Activated naive CD8-positive, alpha-beta T cell treated with anti-CD3 and anti-CD28 coated beads, Interleukin-2, amount 10 ng/mL, durations not matched to agents 7 days and 5 days (primary cell): ENCODE measurements around the gene ALDOC. TPM values are rescaled to one million over a fixed set of nuclear protein-coding genes. Genes with fewer than 3 reads are reported as not detected.

ENCODE experiments used
- ATAC-seq: fragments of 150-1000 bp; cut with Tn5 transposase; one replicate; pipeline ENCODE4 v1.10.0; 2021; ENCODE audit warnings: low read depth, moderate library complexity
- POLR2A ChIA-PET: fragments of 350-600 bp; sonication (Branson Sonifier 250); formaldehyde crosslinking; loops from one replicate; lab custom pipeline; 2021; ENCODE audit warnings: antibody characterized with exemption; lab: Charles Lee
- DNase-seq: peaks from one replicate; pipeline ENCODE4 v3.0.0; 2021
- H3K27ac Mint-ChIP-seq: one replicate; pipeline ENCODE4 v1.8.0; 2022; ENCODE audit warnings: mild to moderate bottlenecking, mixed read lengths
- H3K27me3 Mint-ChIP-seq: one replicate; pipeline ENCODE4 v1.8.0; 2022; ENCODE audit warnings: mild to moderate bottlenecking, moderate library complexity, mixed read lengths
- H3K36me3 Mint-ChIP-seq: one replicate; pipeline ENCODE4 v1.8.0; 2021; ENCODE audit warnings: mild to moderate bottlenecking, mixed read lengths
- H3K4me1 Mint-ChIP-seq: one replicate; pipeline ENCODE4 v1.8.0; 2021; ENCODE audit warnings: mixed read lengths
- H3K4me3 Mint-ChIP-seq: one replicate; pipeline ENCODE4 v1.8.0; 2022; ENCODE audit warnings: mild to moderate bottlenecking, moderate library complexity, mixed read lengths
- H3K9me3 Mint-ChIP-seq: one replicate; pipeline ENCODE4 v1.8.0; 2021; ENCODE audit warnings: mixed read lengths
- total RNA-seq, 2 experiments: library from RNA; stranded (reverse); gene quantifications; one replicate each; pipeline ENCODE4 v1.2.3, GENCODE V29; 2021

Gene ALDOC
- total RNA-seq, 2 experiments from 2014 or later: 142 to 154 TPM

DNA sequence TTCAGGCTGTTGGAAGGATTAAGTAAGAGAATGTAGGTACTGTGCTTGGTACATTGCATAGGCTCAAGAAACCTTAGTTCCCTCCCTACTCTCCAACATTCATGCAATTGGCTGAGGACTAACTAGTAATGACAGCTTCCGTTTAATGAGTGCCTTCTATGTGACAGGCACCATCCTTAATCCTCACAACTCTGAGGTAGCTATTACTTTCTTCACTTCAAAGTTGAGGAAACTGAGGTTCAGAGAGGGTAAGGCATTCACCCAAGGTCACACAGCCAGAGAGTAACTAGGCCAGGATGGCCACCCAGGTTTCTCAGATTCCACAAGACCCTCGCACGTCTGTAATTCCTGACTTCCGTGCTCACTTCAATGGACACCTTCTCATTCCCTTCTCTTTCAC lies 46.4 kb downstream of the ALDOC start:
- ATAC-seq (no peak), DNase-seq (no peak)
- H3K4me3 Mint-ChIP-seq: no peak overlapping the region
- no peaks in the 10 kb centered on the region for H3K4me1 Mint-ChIP-seq
- H3K36me3 Mint-ChIP-seq: no peaks in the 10 kb centered on the region
- H3K9me3 Mint-ChIP-seq: no peaks in the 10 kb centered on the region
- no peaks in the 10 kb centered on the region for H3K27me3 Mint-ChIP-seq
- POLR2A ChIA-PET: no interaction called here
- no peak overlapping the region for H3K27ac Mint-ChIP-seq

DNA sequence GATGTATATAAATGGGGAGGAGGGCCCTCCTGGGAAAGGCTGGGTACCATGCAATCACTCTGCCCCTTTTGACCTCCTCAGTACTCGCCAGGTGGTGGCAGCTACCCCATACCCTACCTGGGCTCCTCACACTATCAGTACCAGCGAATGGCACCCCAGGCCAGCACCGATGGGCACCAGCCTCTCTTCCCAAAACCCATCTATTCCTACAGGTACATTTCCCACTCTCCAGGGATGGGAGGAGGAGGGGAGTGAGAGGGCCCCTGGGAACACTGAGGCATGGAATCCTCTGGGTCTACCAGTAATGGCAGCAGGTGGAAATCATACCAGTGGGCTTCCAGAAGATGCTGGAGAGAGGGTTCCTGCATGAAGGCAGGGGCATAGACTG lies 47.7 kb downstream of the ALDOC start:
- H3K27ac Mint-ChIP-seq: no peak overlapping the region
- POLR2A ChIA-PET: no interaction called here
- H3K36me3 Mint-ChIP-seq: no peaks in the 10 kb centered on the region
- no peaks in the 10 kb centered on the region for H3K4me1 Mint-ChIP-seq
- no peak for ATAC-seq
- no peak overlapping the region for H3K4me3 Mint-ChIP-seq
- no peaks in the 10 kb centered on the region for H3K9me3 Mint-ChIP-seq
- no peak for DNase-seq
- H3K27me3 Mint-ChIP-seq: no peaks in the 10 kb centered on the region

DNA sequence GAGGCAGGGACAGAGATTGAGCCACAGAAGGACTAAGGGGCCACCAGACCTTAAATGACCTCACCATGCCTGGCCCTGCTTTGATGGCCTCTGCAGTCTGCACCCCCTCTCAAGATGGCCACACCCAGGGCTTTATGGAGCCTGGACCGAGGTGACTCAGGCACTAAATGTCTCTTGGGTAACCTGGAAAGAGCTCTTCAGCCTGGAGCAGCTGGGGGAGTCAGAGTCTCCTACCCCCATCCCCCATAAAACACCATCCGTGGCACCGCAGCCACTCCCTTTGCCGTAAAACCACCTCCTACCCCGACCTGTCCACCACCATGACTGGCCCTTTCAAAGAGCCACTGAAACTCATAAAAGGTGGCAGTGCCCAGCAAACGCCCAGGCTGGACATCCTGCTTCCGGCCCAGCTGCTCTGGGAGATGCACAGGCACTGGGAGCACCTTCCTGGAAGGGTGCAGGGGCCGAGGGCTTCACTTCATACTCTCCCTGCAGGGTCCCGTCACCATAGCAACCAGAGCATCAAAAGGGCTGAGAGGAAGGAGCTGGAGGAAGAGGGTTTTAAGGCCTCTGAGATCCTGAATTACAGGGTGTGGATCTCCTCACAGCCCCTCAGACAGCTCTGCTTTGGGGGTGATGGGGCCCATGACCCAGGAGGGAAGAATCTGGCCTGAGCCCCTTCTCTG lies 48.2 kb downstream of the ALDOC start:
- POLR2A ChIA-PET: no interaction called here
- Mint-ChIP-seq H3K9me3 (no peaks in the 10 kb centered on the region), H3K27me3 (no peaks in the 10 kb centered on the region), H3K4me1 (no peaks in the 10 kb centered on the region), H3K36me3 (no peaks in the 10 kb centered on the region), H3K27ac (no peak overlapping the region), H3K4me3 (no peak overlapping the region)
- no peak for ATAC-seq
- DNase-seq: no peak

DNA sequence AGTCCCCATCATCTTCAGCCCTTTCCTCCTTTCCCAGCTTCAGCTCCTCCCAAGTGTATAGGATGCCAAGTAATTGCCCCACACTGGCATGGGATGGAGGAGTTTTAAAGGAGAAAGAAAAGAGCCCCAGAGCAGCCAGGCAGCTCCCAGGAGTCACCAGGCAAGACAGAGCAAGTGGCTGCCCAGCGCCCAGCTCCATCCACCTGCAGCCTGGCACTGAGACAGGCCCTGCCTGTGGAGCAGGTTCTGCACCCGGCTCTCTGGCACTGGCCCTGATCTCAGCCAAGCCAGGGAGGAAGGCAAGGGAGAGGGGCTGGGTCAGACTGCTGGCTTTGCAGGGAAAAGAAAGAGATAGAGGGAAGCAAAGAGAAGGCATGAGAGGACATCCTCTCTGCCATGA lies 48.8 kb downstream of the ALDOC start:
- no peaks in the 10 kb centered on the region for H3K27me3 Mint-ChIP-seq
- no peak overlapping the region for H3K27ac Mint-ChIP-seq
- POLR2A ChIA-PET: no interaction called here
- H3K36me3 Mint-ChIP-seq: no peaks in the 10 kb centered on the region
- no peaks in the 10 kb centered on the region for H3K9me3 Mint-ChIP-seq
- DNase-seq (no peak), ATAC-seq (no peak)
- no peak overlapping the region for H3K4me3 Mint-ChIP-seq
- H3K4me1 Mint-ChIP-seq: no peaks in the 10 kb centered on the region

DNA sequence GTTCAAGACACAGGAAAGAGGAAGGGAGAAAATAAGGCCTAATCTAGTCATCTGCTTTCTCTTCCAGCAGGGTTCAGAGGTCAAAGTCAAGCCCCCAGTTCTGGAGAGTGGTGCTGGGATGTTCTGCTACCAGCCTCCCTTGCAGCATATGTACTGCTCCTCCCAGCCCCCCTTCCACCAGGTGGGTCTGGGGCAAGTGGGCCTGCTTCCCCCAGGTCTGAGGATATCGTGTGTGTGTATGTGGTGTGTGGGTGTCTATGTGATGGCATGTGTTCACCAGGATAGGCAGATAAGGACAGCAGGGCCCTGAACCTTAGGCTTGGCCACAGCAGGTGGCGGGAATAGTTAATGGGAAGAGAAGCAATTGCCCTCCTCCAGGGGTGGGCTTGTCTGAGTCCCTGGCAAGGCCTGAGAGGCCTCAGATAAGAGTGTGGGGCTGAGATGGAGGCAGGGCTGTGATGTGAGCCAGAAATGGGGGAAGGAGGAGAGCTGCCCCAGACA lies 49.5 kb downstream of the ALDOC start:
- no peaks in the 10 kb centered on the region for H3K36me3 Mint-ChIP-seq
- no peak overlapping the region for H3K27ac Mint-ChIP-seq
- no peak overlapping the region for H3K4me3 Mint-ChIP-seq
- no peaks in the 10 kb centered on the region for H3K9me3 Mint-ChIP-seq
- ATAC-seq: no peak
- DNase-seq: no peak
- H3K4me1 Mint-ChIP-seq: no peaks in the 10 kb centered on the region
- POLR2A ChIA-PET: no interaction called here
- no peaks in the 10 kb centered on the region for H3K27me3 Mint-ChIP-seq

DNA sequence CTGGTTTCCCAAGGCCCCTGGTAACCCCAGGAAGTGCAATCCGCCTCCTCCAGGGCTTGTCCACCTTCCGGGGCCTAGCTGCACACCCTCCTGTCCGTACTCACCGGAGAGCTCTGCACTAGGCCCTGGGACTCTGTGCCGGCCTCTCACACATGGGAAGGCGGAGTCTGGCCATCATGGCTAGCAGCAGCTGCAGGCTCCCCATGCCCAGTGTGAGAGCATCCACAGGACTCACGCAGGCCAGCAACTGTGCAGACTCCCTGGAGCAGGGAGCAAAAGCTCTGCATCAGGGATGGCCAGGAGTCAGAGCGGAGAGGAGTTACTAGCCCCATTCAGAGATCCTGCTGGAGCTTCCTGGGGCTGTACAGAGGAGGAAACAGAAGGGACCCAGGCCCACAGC lies 50.3 kb downstream of the ALDOC start:
- Mint-ChIP-seq H3K9me3 (no peaks in the 10 kb centered on the region), H3K36me3 (no peaks in the 10 kb centered on the region), H3K27ac (no peak overlapping the region), H3K4me3 (no peak overlapping the region), H3K4me1 (no peaks in the 10 kb centered on the region), H3K27me3 (no peaks in the 10 kb centered on the region)
- POLR2A ChIA-PET: no interaction called here
- no peak for ATAC-seq
- no peak for DNase-seq

DNA sequence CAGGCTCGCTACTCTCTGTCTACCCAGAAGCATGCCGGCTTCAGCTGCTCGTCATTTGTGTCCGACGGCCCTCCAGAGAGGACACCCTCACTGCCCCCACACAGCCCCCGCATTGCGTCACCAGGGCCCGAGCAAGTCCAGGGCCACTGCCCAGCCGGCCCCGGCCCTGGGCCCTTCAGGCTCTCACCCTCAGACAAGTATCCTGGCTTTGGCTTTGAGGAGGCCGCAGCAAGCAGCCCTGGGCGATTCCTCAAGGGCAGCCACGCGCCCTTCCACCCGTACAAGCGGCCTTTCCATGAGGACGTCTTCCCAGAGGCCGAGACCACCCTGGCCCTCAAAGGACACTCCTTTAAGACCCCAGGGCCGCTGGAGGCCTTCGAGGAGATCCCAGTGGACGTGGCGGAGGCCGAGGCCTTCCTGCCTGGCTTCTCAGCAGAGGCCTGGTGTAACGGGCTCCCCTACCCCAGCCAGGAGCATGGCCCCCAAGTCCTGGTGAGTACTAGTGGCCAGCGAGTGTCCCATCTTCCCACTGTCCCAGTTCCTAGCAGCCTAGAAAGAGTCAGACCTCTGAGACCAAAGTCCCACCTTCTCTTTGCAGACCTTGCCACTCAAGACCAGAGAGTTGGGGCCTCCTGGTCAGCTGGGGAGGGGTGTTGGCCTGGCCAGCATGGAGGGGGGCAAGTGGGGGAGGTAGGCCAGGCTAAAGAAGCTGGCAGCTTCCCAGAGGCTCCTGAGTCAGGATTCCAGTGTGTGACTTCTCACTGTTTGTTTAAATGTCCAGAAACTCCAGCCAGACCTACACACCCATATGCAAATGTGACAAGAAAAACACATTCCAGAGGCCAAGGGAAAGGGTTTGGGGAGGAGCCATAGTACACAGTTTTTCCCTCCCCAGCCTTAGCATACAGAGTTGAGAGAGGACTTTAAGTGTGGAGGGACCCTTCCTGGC lies 51.9 kb downstream of the ALDOC start:
- Mint-ChIP-seq H3K36me3 (no peaks in the 10 kb centered on the region), H3K27ac (no peak overlapping the region), H3K4me3 (no peak overlapping the region), H3K27me3 (no peaks in the 10 kb centered on the region), H3K9me3 (no peaks in the 10 kb centered on the region), H3K4me1 (no peaks in the 10 kb centered on the region)
- POLR2A ChIA-PET: no interaction called here
- DNase-seq (no peak), ATAC-seq (no peak)

DNA sequence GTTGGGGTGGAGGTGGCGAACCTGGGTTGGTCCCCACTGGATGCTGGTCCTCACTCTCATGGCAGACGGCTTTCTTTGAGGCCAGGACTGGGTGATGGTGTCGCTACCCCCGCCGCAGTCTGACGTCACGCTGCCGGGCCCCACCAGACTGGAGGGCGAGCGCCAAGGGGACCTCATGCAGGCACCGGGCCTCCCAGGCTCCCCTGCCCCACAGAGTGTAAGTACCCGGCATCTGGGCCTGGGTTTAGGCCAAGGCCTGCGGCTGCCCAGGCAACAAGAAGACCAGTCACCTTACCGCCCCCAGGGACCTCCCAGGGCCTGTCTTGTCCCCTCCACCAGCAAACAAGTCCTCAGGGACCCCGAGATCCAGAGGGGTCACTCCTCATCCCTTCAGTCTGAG lies 52.8 kb downstream of the ALDOC start:
- peaks cover 2% of the 10 kb centered on the region for H3K27me3 Mint-ChIP-seq
- no peak for ATAC-seq
- no peak for DNase-seq
- no peak overlapping the region for H3K4me3 Mint-ChIP-seq
- H3K27ac Mint-ChIP-seq: no peak overlapping the region
- no peaks in the 10 kb centered on the region for H3K9me3 Mint-ChIP-seq
- no peaks in the 10 kb centered on the region for H3K36me3 Mint-ChIP-seq
- H3K4me1 Mint-ChIP-seq: peaks cover 7% of the 10 kb centered on the region
- POLR2A ChIA-PET: no interaction called here

DNA sequence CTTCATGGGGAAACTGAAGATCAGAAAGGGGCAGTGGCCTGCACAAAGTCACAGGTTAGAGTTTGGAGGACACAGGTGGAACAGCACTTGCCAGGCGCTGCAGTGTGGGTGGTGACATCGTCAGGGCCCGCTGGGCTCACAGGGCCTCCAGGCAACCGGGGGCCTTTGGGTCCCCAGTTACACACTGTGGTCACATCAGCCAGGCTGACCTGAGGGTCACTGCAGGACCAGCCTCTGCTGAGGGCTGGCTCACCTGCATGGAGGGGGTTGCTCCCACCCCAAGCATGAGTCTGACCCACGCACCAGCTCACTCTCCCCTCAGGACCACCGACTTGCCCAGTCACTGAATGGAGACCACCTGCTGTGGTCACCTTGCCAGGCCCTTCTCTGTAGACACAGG lies 53.5 kb downstream of the ALDOC start:
- Mint-ChIP-seq H3K27me3 (peaks cover 9% of the 10 kb centered on the region), H3K4me1 (peaks cover 7% of the 10 kb centered on the region), H3K36me3 (no peaks in the 10 kb centered on the region), H3K4me3 (no peak overlapping the region), H3K27ac (no peak overlapping the region), H3K9me3 (no peaks in the 10 kb centered on the region)
- DNase-seq: no peak
- POLR2A ChIA-PET: no interaction called here
- no peak for ATAC-seq

Other genes starting within 250 kb of the ALDOC start
- gene IFT20, start 241.4 kb downstream of the ALDOC start, total RNA-seq: 10 to 100 TPM; 24.6 to 28.9 TPM
- 10 to 100 TPM; 18.7 to 20.3 TPM for gene TNFAIP1, start 241.1 kb downstream of the ALDOC start, total RNA-seq
- 10 to 100 TPM; 51.5 to 54.5 TPM for gene POLDIP2, start 219.4 kb downstream of the ALDOC start, total RNA-seq
- gene SEBOX, start 211.7 kb downstream of the ALDOC start, total RNA-seq: not detected
- gene VTN, start 206.6 kb downstream of the ALDOC start, total RNA-seq: under 1 TPM in 1 of 2 experiments, not detected in 1; 0.28 TPM
- 10 to 100 TPM; 25.6 to 25.8 TPM for gene SARM1, start 205.2 kb downstream of the ALDOC start, total RNA-seq
- gene SLC46A1, start 170.7 kb downstream of the ALDOC start, total RNA-seq: 1 to 10 TPM; 3.0 to 3.6 TPM
- not detected for gene SLC13A2, start 103.3 kb downstream of the ALDOC start, total RNA-seq
- not detected for gene FOXN1, start 70.5 kb downstream of the ALDOC start, total RNA-seq
- gene UNC119, start 24.3 kb downstream of the ALDOC start, total RNA-seq: 10 to 100 TPM; 54.9 to 57.8 TPM
- 10 to 100 TPM; 60.5 to 63.1 TPM for gene PIGS, start 5.4 kb downstream of the ALDOC start, total RNA-seq
- 100 to 1,000 TPM; 109 to 118 TPM for gene SPAG5, start 22.1 kb upstream of the ALDOC start, total RNA-seq
- 10 to 100 TPM; 20.7 to 24.9 TPM for gene RSKR, start 37.3 kb upstream of the ALDOC start, total RNA-seq
- 100 to 1,000 TPM; 144 to 157 TPM for gene BLTP2, start 68.3 kb upstream of the ALDOC start, total RNA-seq
- 10 to 100 TPM; 47.3 to 50.1 TPM for gene SDF2, start 85.0 kb upstream of the ALDOC start, total RNA-seq
- 10 to 100 TPM; 81.4 to 87.1 TPM for gene SUPT6H, start 85.3 kb upstream of the ALDOC start, total RNA-seq
- 10 to 100 TPM; 12.0 to 12.1 TPM for gene PROCA1, start 135.0 kb upstream of the ALDOC start, total RNA-seq
- 1 to 10 TPM; 7.3 to 8.2 TPM for gene RAB34, start 141.0 kb upstream of the ALDOC start, total RNA-seq
- 1,000 to 10,000 TPM; 2,286 to 2,290 TPM for gene RPL23A, start 143.1 kb upstream of the ALDOC start, total RNA-seq
- gene TLCD1, start 149.3 kb upstream of the ALDOC start, total RNA-seq: 1 to 10 TPM; 1.6 to 2.2 TPM
- gene NEK8, start 151.9 kb upstream of the ALDOC start, total RNA-seq: 1 to 10 TPM; 7.1 to 8.9 TPM
- gene TRAF4, start 167.1 kb upstream of the ALDOC start, total RNA-seq: 10 to 100 TPM; 48.1 to 55.3 TPM